Lung (tissue), 12 donors: ENCODE measurements around the gene C10orf62. TPM values are rescaled to one million over a fixed set of nuclear protein-coding genes. Genes with fewer than 3 reads are reported as not detected.
A peak's percentile ranks its signal among the peaks of the same experiment; 100 is the strongest.
"Not testable (repeated sequence)": the region's sequence is repeated elsewhere in the genome, so short reads cannot be mapped to it uniquely, and the experiment has no call there.

Source experiments
- ATAC-seq: fragments of 200-7000 bp; cut with Tn5 transposase; one replicate; pipeline ENCODE4 v1.9.1; 2020; ENCODE audit warnings: moderate number of reproducible peaks; ENCODE audit not compliant: insufficient read depth, low FRiP score
- DNase-seq, 3 donors: peaks; one replicate each; pipeline ENCODE4 v3.0.0-alpha.2; 2013 to 2017
- H3K27ac ChIP-seq, 2 donors: one replicate each; pipeline ENCODE4 v1.5.1; 2013; ENCODE audit warnings: mild to moderate bottlenecking in 2 of 2, moderate library complexity in 2 of 2, control low read depth in 1 of 2, inconsistent platforms in 1 of 2, low read depth in 1 of 2, low read length in 1 of 2
- H3K27me3 ChIP-seq, 3 donors: one replicate each; pipeline ENCODE4 v1.5.1; 2013; ENCODE audit warnings: low read length in 2 of 3; ENCODE audit not compliant: control insufficient read depth in 3 of 3, insufficient read depth in 3 of 3
- H3K36me3 ChIP-seq, 4 donors: one replicate each; pipeline ENCODE4 v1.5.1; 2013; ENCODE audit warnings: low read length in 4 of 4, mild to moderate bottlenecking in 1 of 4, moderate library complexity in 1 of 4; ENCODE audit not compliant: control insufficient read depth in 4 of 4, insufficient read depth in 4 of 4
- H3K4me1 ChIP-seq, 5 donors: one replicate each; pipeline ENCODE4 v1.5.1; 2013; ENCODE audit warnings: low read length in 5 of 5, mild to moderate bottlenecking in 2 of 5, moderate library complexity in 1 of 5; ENCODE audit not compliant: control insufficient read depth in 5 of 5, insufficient read depth in 5 of 5
- H3K4me3 ChIP-seq: one replicate; pipeline ENCODE4 v1.5.1; 2013; ENCODE audit warnings: mild to moderate bottlenecking, control low read depth, moderate library complexity
- H3K9ac ChIP-seq, 2 donors: one replicate each; pipeline ENCODE4 v1.5.1; 2013; ENCODE audit warnings: low read length in 2 of 2, control low read depth in 1 of 2; ENCODE audit not compliant: insufficient read depth in 1 of 2
- H3K9me3 ChIP-seq, 4 donors: one replicate each; pipeline ENCODE4 v1.5.1; 2013; ENCODE audit warnings: low read length in 3 of 4, mild to moderate bottlenecking in 1 of 4, moderate library complexity in 1 of 4; ENCODE audit not compliant: control insufficient read depth in 4 of 4, insufficient read depth in 3 of 4
- CTCF ChIP-seq: IDR thresholded peaks from 2 replicates; pipeline ENCODE4 v1.5.1; 2012; ENCODE audit warnings: mild to moderate bottlenecking; ENCODE audit errors: control extremely low read depth, extremely low read depth
- WGBS, 2 donors: extraction: QIAGEN DNeasy Blood & Tissue Kit; methylation state at CpG; one replicate each; pipeline ENCODE4 v1.1.7; 2013; 5-methylcytosine and 5-hydroxymethylcytosine counted together
- polyA plus RNA-seq, 2 donors: library from polyadenylated mRNA; stranded (reverse); fragments of 200-250 nt; gene quantifications; one replicate each; pipeline ENCODE4 v1.2.1, GENCODE V29; 2013
- total RNA-seq, 2 donors: library from RNA; depleted of rRNA in 1 of 2; stranded (reverse); fragments of >200 nt in 1 of 2; gene quantifications; one replicate each; pipeline ENCODE4 v1.2.1, GENCODE V29; 2014 to 2021
- donor health status: control.
- donor health status: control.
- donor health status: Bipolar disorder and iron deficiency.
- donor health status: healthy.
- donor health status: DM: yes; HTN: yes; CAD: no.

The C10orf62 gene
- total and polyA plus RNA-seq, 4 donors, result 0.21 TPM; not detected in 3

GRCh38 chr10:97635577-97635976 is 46.1 kb downstream of the C10orf62 start:
- H3K36me3 ChIP-seq, result no peaks in the 10 kb centered on the region
- TF ChIP-seq CTCF, result no peak
- 92 to 95% methylated on average over 1 of the region's 1 CpG for WGBS, 2 donors
- H3K4me1 ChIP-seq, result peaks cover 0 to 10% (median 0%) of the 10 kb centered on the region in 5 donors
- ATAC-seq (no peak), DNase-seq (no peak)
- no peak overlapping the region for H3K27ac ChIP-seq
- no peaks in the 10 kb centered on the region for H3K9me3 ChIP-seq
- H3K4me3 ChIP-seq, result no peak overlapping the region
- H3K27me3 ChIP-seq, result no peaks in the 10 kb centered on the region
- no peak overlapping the region for H3K9ac ChIP-seq

- peaks cover 0 to 12% (median 5%) of the 10 kb centered on the region in 5 donors for H3K4me1 ChIP-seq
Observed at GRCh38 chr10:97639090-97639489, 49.6 kb downstream of the C10orf62 start.

GRCh38 chr10:97640174-97640867 is 50.8 kb downstream of the C10orf62 start, which contains the start of gene PI4K2A:
Gene PI4K2A, plus strand, starts transcription at chr10:97640671. Its CDS starts 72 bp downstream, at chr10:97640743.
- Histone ChIP-seq H3K4me3 (peak within 1 kb of the TSS; percentile 92), H3K36me3 (peaks cover 3 to 13% (median 11%) of the 10 kb centered on the region in 4 donors), H3K27me3 (no peaks in the 10 kb centered on the region), H3K4me1 (peaks cover 0 to 12% (median 5%) of the 10 kb centered on the region in 5 donors), H3K9me3 (no peaks in the 10 kb centered on the region), H3K27ac (peak within 1 kb of the TSS; percentile 75 to 95), H3K9ac (peak within 1 kb of the TSS; percentile 73 to 86)
- TF ChIP-seq CTCF, result no peak
- WGBS, 2 donors, result 2% methylated on average over 44 to 54 of the region's 54 CpGs
- ATAC-seq, result peak; percentile 99
- peak; percentile 99 to 100 (median 100) for DNase-seq

More at GRCh38 chr10:97639090-97639489, 49.6 kb downstream of the C10orf62 start:
- H3K9ac ChIP-seq, H3K27ac ChIP-seq, DNase-seq, H3K27me3 ChIP-seq, H3K36me3 ChIP-seq, H3K9me3 ChIP-seq, H3K4me3 ChIP-seq, ATAC-seq: not testable (repeated sequence)
- WGBS, 2 donors, result 94 to 95% methylated on average over 3 of the region's 3 CpGs

Other genes with a start within 250 kb of the C10orf62 start
- gene RRP12, start 188.4 kb upstream of the C10orf62 start, total RNA-seq, result 10 to 100 TPM; 12.7 to 44.2 TPM
- gene RRP12, start 188.4 kb upstream of the C10orf62 start, polyA plus RNA-seq, result 10 to 100 TPM; 18.9 to 24.6 TPM
- 100 to 1,000 TPM in 1 of 2 donors, 10 to 100 TPM in 1; 81.2 to 192 TPM for gene PGAM1, start 163.5 kb upstream of the C10orf62 start, total RNA-seq
- gene PGAM1, start 163.5 kb upstream of the C10orf62 start, polyA plus RNA-seq, result 100 to 1,000 TPM in 1 of 2 donors, 10 to 100 TPM in 1; 49.1 to 280 TPM
- gene EXOSC1, start 143.7 kb upstream of the C10orf62 start, total RNA-seq, result 10 to 100 TPM; 28.7 to 30.2 TPM
- gene EXOSC1, start 143.7 kb upstream of the C10orf62 start, polyA plus RNA-seq, result 10 to 100 TPM; 31.3 to 60.3 TPM
- gene ZDHHC16, start 143.5 kb upstream of the C10orf62 start, total RNA-seq, result 10 to 100 TPM; 35.5 to 63.3 TPM
- 10 to 100 TPM; 44.2 to 53.7 TPM for gene ZDHHC16, start 143.5 kb upstream of the C10orf62 start, polyA plus RNA-seq
- 10 to 100 TPM; 68.8 to 74.5 TPM for gene MMS19, start 91.3 kb upstream of the C10orf62 start, total RNA-seq
- gene MMS19, start 91.3 kb upstream of the C10orf62 start, polyA plus RNA-seq, result 10 to 100 TPM; 39.9 to 56.2 TPM
- 10 to 100 TPM; 26.3 to 44.1 TPM for gene UBTD1, start 90.8 kb upstream of the C10orf62 start, total RNA-seq
- 10 to 100 TPM; 41.8 to 70.4 TPM for gene UBTD1, start 90.8 kb upstream of the C10orf62 start, polyA plus RNA-seq
- gene ANKRD2, start 16.9 kb upstream of the C10orf62 start, total RNA-seq, result 1 to 10 TPM in 1 of 2 donors, not detected in 1; 3.1 TPM
- 1 to 10 TPM; 1.2 to 3.0 TPM for gene ANKRD2, start 16.9 kb upstream of the C10orf62 start, polyA plus RNA-seq
- gene HOGA1, start 5.3 kb upstream of the C10orf62 start, total RNA-seq, result 1 to 10 TPM in 1 of 2 donors, under 1 TPM in 1; 0.63 to 2.3 TPM
- gene HOGA1, start 5.3 kb upstream of the C10orf62 start, polyA plus RNA-seq, result under 1 TPM; 0.30 to 0.91 TPM
- gene MORN4, start 43.8 kb downstream of the C10orf62 start, total RNA-seq, result 10 to 100 TPM in 1 of 2 donors, 1 to 10 TPM in 1; 5.7 to 16.1 TPM
- gene MORN4, start 43.8 kb downstream of the C10orf62 start, polyA plus RNA-seq, result 1 to 10 TPM; 4.1 to 8.3 TPM
- gene PI4K2A, start 51.0 kb downstream of the C10orf62 start, total RNA-seq, result 10 to 100 TPM; 15.0 to 22.4 TPM
- gene PI4K2A, start 51.0 kb downstream of the C10orf62 start, polyA plus RNA-seq, result 10 to 100 TPM; 12.3 to 14.6 TPM
- gene AVPI1, start 97.5 kb downstream of the C10orf62 start, total RNA-seq, result 10 to 100 TPM; 16.8 to 26.8 TPM
- gene AVPI1, start 97.5 kb downstream of the C10orf62 start, polyA plus RNA-seq, result 10 to 100 TPM; 15.1 to 18.9 TPM
- 10 to 100 TPM; 22.3 to 57.9 TPM for gene MARVELD1, start 124.0 kb downstream of the C10orf62 start, total RNA-seq
- gene MARVELD1, start 124.0 kb downstream of the C10orf62 start, polyA plus RNA-seq, result 10 to 100 TPM; 15.7 to 26.0 TPM
- 10 to 100 TPM; 30.9 to 33.9 TPM for gene ZFYVE27, start 147.4 kb downstream of the C10orf62 start, total RNA-seq
- 10 to 100 TPM; 21.1 to 22.7 TPM for gene ZFYVE27, start 147.4 kb downstream of the C10orf62 start, polyA plus RNA-seq
- 10 to 100 TPM in 1 of 2 donors, 1 to 10 TPM in 1; 2.4 to 12.8 TPM for gene SFRP5, start 182.3 kb downstream of the C10orf62 start, total RNA-seq
- gene SFRP5, start 182.3 kb downstream of the C10orf62 start, polyA plus RNA-seq, result under 1 TPM; 0.44 to 0.93 TPM